Heart right ventricle (tissue), 16 donors: Measurements from ENCODE around the gene MGAT5. TPM values are rescaled to one million over a fixed set of nuclear protein-coding genes. Genes with fewer than 3 reads are reported as not detected.

Experiments used
- ATAC-seq, 8 donors: fragments of 200-7000 bp; cut with Tn5 transposase; one replicate each; pipeline ENCODE4 v1.9.1; 2020; ENCODE audit warnings: mild to moderate bottlenecking in 8 of 8, moderate library complexity in 8 of 8, moderate number of reproducible peaks in 1 of 8
- DNase-seq, 2 donors: peaks; one replicate each; pipeline ENCODE4 v3.0.0-alpha.2; 2020
- H3K27ac ChIP-seq, 10 donors: fragments of 200-600 bp; sonication (generic) in 2 of 10; one replicate each; pipeline versions ENCODE4 v1.5.0 to v1.8.0; 2020 to 2022; ENCODE audit warnings: mild to moderate bottlenecking in 3 of 10
- H3K27me3 ChIP-seq, 7 donors: fragments of 200-600 bp; one replicate each; pipeline ENCODE4 v1.8.0; 2021 to 2022; ENCODE audit warnings: mild to moderate bottlenecking in 2 of 7
- H3K36me3 ChIP-seq, 9 donors: fragments of 200-600 bp; sonication (generic) in 1 of 9; one replicate each; pipeline versions ENCODE4 v1.5.0 to v1.8.0; 2020 to 2022; ENCODE audit warnings: mild to moderate bottlenecking in 2 of 9
- H3K4me1 ChIP-seq, 9 donors: fragments of 200-600 bp; sonication (generic) in 1 of 9; one replicate each; pipeline versions ENCODE4 v1.5.0 to v1.8.0; 2020 to 2022; ENCODE audit warnings: mild to moderate bottlenecking in 4 of 9
- H3K4me3 ChIP-seq, 10 donors: fragments of 200-600 bp; sonication (generic) in 2 of 10; one replicate each; pipeline versions ENCODE4 v1.5.0 to v1.8.0; 2020 to 2022; ENCODE audit warnings: mild to moderate bottlenecking in 7 of 10, moderate library complexity in 2 of 10
- H3K9me3 ChIP-seq, 11 donors: fragments of 200-600 bp in 10 of 11; sonication (generic) in 2 of 11; one replicate each; pipeline versions ENCODE4 v1.5.0 to v1.8.0; 2013 to 2022; ENCODE audit warnings: mild to moderate bottlenecking in 2 of 11, control low read depth in 1 of 11, moderate library complexity in 1 of 11
- CTCF ChIP-seq, 9 donors: fragments of 200-600 bp; sonication (generic) in 2 of 9; IDR thresholded peaks; one replicate each; pipeline versions ENCODE4 v1.5.0 to v1.8.0; 2021 to 2022; ENCODE audit warnings: antibody characterized with exemption in 9 of 9, mild to moderate bottlenecking in 5 of 9, moderate library complexity in 1 of 9
- WGBS, 2 donors: extraction: QIAGEN DNeasy Blood & Tissue Kit; methylation state at CpG; one replicate each; pipeline ENCODE4 v1.1.7; 2013; ENCODE audit warnings: inconsistent platforms in 1 of 2; 5-methylcytosine and 5-hydroxymethylcytosine counted together
- intact Hi-C, 10 donors: fragments of 100-400 bp; cut with DNase I; formaldehyde crosslinking; loops; one replicate each; pipeline versions ENCODE4 v1.11.1 to v1.14.2; 2022
- polyA plus RNA-seq, 2 donors: library from polyadenylated mRNA; stranded (reverse); fragments of 200-250 nt; gene quantifications; one replicate each; pipeline ENCODE4 v1.2.3, GENCODE V29; 2013
- total RNA-seq, 10 donors: library from RNA; stranded (reverse); fragmentation: NEBNext Ultra II Directional in 3 of 10; extraction: Animal tissue kit (Norgen Biotek cat#: 25700) in 3 of 10; gene quantifications; one replicate each; pipeline versions ENCODE4 v1.2.1 to v1.2.4, GENCODE V29; 2021 to 2023
- donor health status: Arrhythmogenic right ventricular cardiomyopathy.
- donor health status: ischemic (EF 13 %, LVEDD 7.1; RV severe dilation, severe dysfunction).
- donor health status: healthy with polysubstance abuse.
- donor health status: DM: no; HTN: yes; CAD: no.
- donor health status: DM: no; HTN: no; CAD: no.
- donor health status: ischemic (EF 25% LVEDD 6.9; RV normal size, moderate dysfunction).
- donor health status: ischemic (EF 25% LVEDD 5.7; RV mildly dilated, moderate dysfunction).
- donor health status: healthy.
- donor health status: DM: yes; HTN: yes; CAD: no.
- donor health status: Ischemic cardiomyopathy.
- donor health status: ischemic (EF 35%, LVEDD 5.7; RV mildly dilated, moderate dysfunction).
- donor health status: nonischemic (EF 11% LVEDD 7.7; RV severe dilation, severe dysfunction).
- donor health status: DM: yes; HTN: yes; CAD: no.
- donor health status: PGD.
- donor health status: ischemic (EF 29% LVEDD 5.4; RV normal size, mild dysfunction).
- donor health status: nonischemic (EF 23%, LVEDD 6.1; RV moderate dilation, normal function).

The MGAT5 gene
- total and polyA plus RNA-seq, 12 donors, result 6.4 to 111 (median 92.2) TPM

DNA sequence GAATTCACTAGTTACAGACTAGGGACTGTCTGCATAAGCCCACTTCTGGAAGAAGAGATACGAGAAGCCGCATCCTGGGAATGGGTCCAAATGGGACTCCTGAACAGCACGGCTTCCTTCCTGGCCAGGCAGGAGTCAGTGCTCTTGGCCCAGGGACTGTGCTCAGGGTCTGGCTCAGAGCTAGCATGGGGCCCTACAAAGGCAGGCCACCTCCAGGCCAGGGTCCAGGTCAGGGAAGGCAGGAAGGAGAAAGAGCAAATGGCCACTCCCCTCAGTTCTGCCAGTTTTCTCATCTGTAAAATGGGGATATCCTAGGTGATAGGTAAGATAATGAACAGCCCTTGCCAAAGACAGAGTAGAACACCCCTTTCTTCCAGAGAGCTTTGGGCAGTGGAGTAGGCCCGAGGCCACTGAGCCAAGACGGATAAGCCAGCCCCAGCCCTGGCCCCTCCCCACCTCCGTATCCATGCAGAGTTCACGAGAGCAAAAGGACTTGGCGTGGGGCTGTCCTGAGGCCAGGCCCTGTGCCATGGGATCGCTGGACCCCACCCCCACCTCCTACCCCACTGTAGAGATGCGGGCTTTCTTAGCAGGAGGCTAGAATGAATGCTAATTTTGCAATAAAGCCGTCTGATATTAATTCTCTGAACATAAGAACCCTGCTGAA lies 190.1 kb downstream of the MGAT5 start:
- WGBS, 2 donors, result 58 to 66% methylated on average over 11 of the region's 11 CpGs
- H3K36me3 ChIP-seq, result peaks cover 0 to 86% (median 19%) of the 10 kb centered on the region in 9 donors
- no peak for TF ChIP-seq CTCF (IDR thresholded peaks at IDR 0.05)
- intact Hi-C loops, result loop anchor here in 2 of 10 donors (10.0 kb wide), 1 partner anchor 559 kb away; no protein-coding TSS in a partner anchor
- peaks cover 0 to 42% (median 18%) of the 10 kb centered on the region in 9 donors for H3K4me1 ChIP-seq
- H3K27ac ChIP-seq, result no peak overlapping the region
- H3K27me3 ChIP-seq, result no peaks in the 10 kb centered on the region
- ATAC-seq (no peak), DNase-seq (no peak)
- no peaks in the 10 kb centered on the region for H3K9me3 ChIP-seq
- no peak overlapping the region for H3K4me3 ChIP-seq

DNA sequence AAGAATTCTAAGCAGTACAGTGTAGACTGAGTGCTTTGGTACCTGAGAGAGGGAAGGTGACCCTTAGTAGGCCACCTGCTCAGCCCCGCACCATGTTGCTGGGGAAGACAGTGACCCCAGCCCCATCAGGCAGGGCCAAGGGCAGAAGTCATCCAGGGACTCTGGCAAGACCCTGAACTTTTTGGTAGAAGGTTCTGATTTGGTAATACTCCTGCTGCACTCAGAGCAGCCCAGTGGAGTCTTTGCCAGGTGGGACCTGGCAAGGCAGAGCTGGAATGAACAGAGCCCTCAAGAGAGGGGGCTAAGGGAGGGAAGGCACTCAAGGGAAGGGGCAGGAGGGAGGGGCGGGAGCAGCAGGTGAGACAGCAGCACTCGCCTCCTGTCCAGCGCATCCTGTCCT lies 191.2 kb downstream of the MGAT5 start:
- no peak for TF ChIP-seq CTCF (IDR thresholded peaks at IDR 0.05)
- peaks cover 0 to 42% (median 18%) of the 10 kb centered on the region in 9 donors for H3K4me1 ChIP-seq
- no peak for ATAC-seq
- H3K9me3 ChIP-seq, result no peaks in the 10 kb centered on the region
- no peak for DNase-seq
- H3K27me3 ChIP-seq, result no peaks in the 10 kb centered on the region
- peaks cover 0 to 87% (median 21%) of the 10 kb centered on the region in 9 donors for H3K36me3 ChIP-seq
- no peak overlapping the region for H3K27ac ChIP-seq
- H3K4me3 ChIP-seq, result no peak overlapping the region
- 98 to 99% methylated on average over 4 of the region's 4 CpGs for WGBS, 2 donors
- intact Hi-C loops, result loop anchor here in 2 of 10 donors (10.0 kb wide), 1 partner anchor 560 kb away; no protein-coding TSS in a partner anchor

GRCh38 chr2:134445985-134446382 lies 192.1 kb downstream of the MGAT5 start:
- 89 to 90% methylated on average over 11 of the region's 11 CpGs for WGBS, 2 donors
- Histone ChIP-seq H3K27ac (no peak overlapping the region), H3K36me3 (peaks cover 0 to 81% (median 21%) of the 10 kb centered on the region in 9 donors), H3K27me3 (no peaks in the 10 kb centered on the region), H3K9me3 (no peaks in the 10 kb centered on the region), H3K4me3 (no peak overlapping the region), H3K4me1 (peaks cover 0 to 42% (median 18%) of the 10 kb centered on the region in 9 donors)
- no peak for TF ChIP-seq CTCF (IDR thresholded peaks at IDR 0.05)
- DNase-seq (no peak), ATAC-seq (no peak)
- intact Hi-C loops, result loop anchor here in 2 of 10 donors (10.0 kb wide), 1 partner anchor 561 kb away; no protein-coding TSS in a partner anchor

DNA sequence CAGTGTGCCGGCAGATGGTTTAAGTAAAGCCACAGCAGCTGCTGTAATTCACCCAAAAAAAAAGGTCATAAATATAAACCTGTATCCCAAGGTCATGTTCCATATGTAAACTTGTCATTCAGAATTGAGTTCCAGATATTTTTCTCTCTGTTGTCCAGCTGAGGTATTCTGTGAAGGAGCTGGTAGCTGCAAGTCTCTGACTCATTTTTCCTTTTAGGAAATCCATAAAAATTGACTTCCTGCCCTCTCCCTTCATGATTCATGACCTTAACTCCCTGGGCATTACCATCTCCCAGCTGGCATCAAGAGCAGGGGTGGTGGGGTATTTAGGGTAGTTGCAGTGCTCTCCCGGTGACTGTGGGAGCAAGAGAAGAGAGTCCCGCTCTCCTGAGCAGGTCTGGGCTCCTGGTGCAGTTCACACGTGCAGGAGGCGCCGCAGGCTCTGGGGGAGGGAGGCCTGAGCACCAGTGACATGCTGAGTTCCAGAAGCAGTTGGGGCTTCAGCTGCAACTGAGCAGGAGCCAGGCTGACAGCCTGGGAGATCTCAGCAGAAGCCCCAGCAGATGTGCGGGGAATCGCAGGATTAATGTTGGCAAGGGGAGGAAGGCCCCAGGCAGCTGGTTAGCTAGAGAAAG lies 192.6 kb downstream of the MGAT5 start:
- Histone ChIP-seq H3K27me3 (no peaks in the 10 kb centered on the region), H3K27ac (no peak overlapping the region), H3K4me3 (no peak overlapping the region), H3K4me1 (peaks cover 0 to 42% (median 16%) of the 10 kb centered on the region in 9 donors), H3K9me3 (no peaks in the 10 kb centered on the region), H3K36me3 (peaks cover 0 to 84% (median 21%) of the 10 kb centered on the region in 9 donors)
- DNase-seq (no peak), ATAC-seq (no peak)
- WGBS, 2 donors, result 76 to 78% methylated on average over 8 of the region's 8 CpGs
- TF ChIP-seq CTCF (IDR thresholded peaks at IDR 0.05), result no peak
- intact Hi-C loops, result loop anchor here in 2 of 10 donors (10.0 kb wide), 1 partner anchor 562 kb away; no protein-coding TSS in a partner anchor
